H1 (cell line): ENCODE measurements around the gene COX6A2. TPM values are rescaled to one million over a fixed set of nuclear protein-coding genes. Genes with fewer than 3 reads are reported as not detected.

Experiments
- CTCF ChIA-PET: fragments of 300-600 bp; sonication (Branson Sonifier 250); formaldehyde crosslinking; loops from one replicate; lab custom pipeline; 2021; ENCODE audit not compliant: partially characterized antibody; lab: Charles Lee
- POLR2A ChIA-PET: fragments of 300-600 bp; sonication (Branson Sonifier 250); formaldehyde crosslinking; loops from one replicate; lab custom pipeline; 2021; ENCODE audit warnings: inconsistent platforms; ENCODE audit not compliant: partially characterized antibody; lab: Charles Lee
- DNase-seq, 2 experiments: peaks; one replicate each; pipeline versions ENCODE4 v3.0.0 to v3.0.0-alpha.2; 2010 to 2022; ENCODE audit warnings: low spot score in 2 of 2, low read depth in 1 of 2, mixed read lengths in 1 of 2
- FAIRE-seq: peaks from 2 replicates; lab custom pipeline; 2011; peaks lifted over from hg19 to GRCh38; lab: Jason Lieb, UNC
- H2AFZ ChIP-seq: 2 replicates; pipeline ENCODE4 v1.8.1; 2012; ENCODE audit warnings: low read length, inconsistent platforms
- H2AK5ac ChIP-seq: 2 replicates; pipeline ENCODE4 v1.6.1; 2013; ENCODE audit warnings: low read depth, low read length
- H2BK120ac ChIP-seq: replicated peaks from 2 replicates; pipeline ENCODE3; 2013; ENCODE audit warnings: low read depth, low read length, inconsistent platforms
- H2BK12ac ChIP-seq: 2 replicates; pipeline ENCODE4 v1.6.1; 2013; ENCODE audit warnings: low read depth, low read length
- H2BK15ac ChIP-seq: 2 replicates; pipeline ENCODE4 v1.6.1; 2013; ENCODE audit warnings: low read length
- H2BK20ac ChIP-seq: 2 replicates; pipeline ENCODE4 v1.6.1; 2013; ENCODE audit warnings: low read length
- H2BK5ac ChIP-seq: 2 replicates; pipeline ENCODE4 v1.6.1; 2013; ENCODE audit warnings: low read depth, low read length
- H3K14ac ChIP-seq: 2 replicates; pipeline ENCODE4 v1.6.1; 2013; ENCODE audit warnings: inconsistent platforms; ENCODE audit not compliant: insufficient read length
- H3K18ac ChIP-seq: 2 replicates; pipeline ENCODE4 v1.6.1; 2013; ENCODE audit warnings: low read length; ENCODE audit errors: extremely low read depth
- H3K23ac ChIP-seq: 2 replicates; pipeline ENCODE4 v1.6.1; 2013; ENCODE audit warnings: inconsistent platforms; ENCODE audit not compliant: insufficient read length
- H3K23me2 ChIP-seq: 2 replicates; pipeline ENCODE4 v1.6.1; 2013; ENCODE audit warnings: low read depth, low read length
- H3K27ac ChIP-seq: 2 replicates; pipeline ENCODE4 v1.6.1; 2011; ENCODE audit warnings: low read depth, low read length, inconsistent platforms
- H3K27me3 ChIP-seq, 4 experiments: replicated peaks in 1 of 4; 1 replicate in 1 of 4; 2 replicates in 3 of 4; pipeline versions ENCODE4 v1.6.1 to v1.8.1; 2011 to 2013; ENCODE audit warnings: low read length in 3 of 4, mild to moderate bottlenecking in 3 of 4, inconsistent platforms in 2 of 4, mixed read lengths in 2 of 4, moderate library complexity in 1 of 4; ENCODE audit not compliant: control insufficient read depth in 3 of 4, insufficient read depth in 3 of 4; ENCODE audit errors: extremely low read depth in 1 of 4
- H3K36me3 ChIP-seq, 4 experiments: 2 replicates each; pipeline versions ENCODE4 v1.6.1 to v1.8.1; 2011 to 2013; ENCODE audit warnings: mild to moderate bottlenecking in 4 of 4, low read length in 3 of 4, moderate library complexity in 2 of 4, control low read depth in 1 of 4, inconsistent platforms in 1 of 4; ENCODE audit not compliant: insufficient read depth in 4 of 4, control insufficient read depth in 2 of 4
- H3K4ac ChIP-seq: replicated peaks from 2 replicates; pipeline ENCODE3; 2013; ENCODE audit warnings: low read length, low read depth, mixed read lengths, inconsistent platforms; ENCODE audit not compliant: insufficient read length
- H3K4me1 ChIP-seq, 4 experiments: replicated peaks in 1 of 4; 1 replicate in 1 of 4; 2 replicates in 3 of 4; pipeline versions ENCODE4 v1.6.1 to v1.8.1; 2011 to 2013; ENCODE audit warnings: low read length in 3 of 4, inconsistent platforms in 2 of 4, mixed read lengths in 1 of 4; ENCODE audit not compliant: insufficient read depth in 4 of 4, control insufficient read depth in 3 of 4
- H3K4me2 ChIP-seq, 2 experiments: 2 replicates each; pipeline versions ENCODE4 v1.6.1 to v1.8.1; 2011 to 2013; ENCODE audit warnings: low read depth in 2 of 2, low read length in 2 of 2, control low read depth in 1 of 2, inconsistent platforms in 1 of 2, mild to moderate bottlenecking in 1 of 2; ENCODE audit not compliant: insufficient read depth in 1 of 2
- H3K4me3 ChIP-seq, 4 experiments: fragments of 200-600, 300-600 bp in 1 of 4; sonication (generic), shearing (Covaris generic), sonication (Bioruptor Twin) in 1 of 4; 2 replicates each; pipeline versions ENCODE4 v1.5.1 to v1.8.1; 2011 to 2016; ENCODE audit warnings: low read length in 4 of 4, low read depth in 3 of 4, control low read depth in 2 of 4, inconsistent platforms in 2 of 4, mild to moderate bottlenecking in 2 of 4, mixed read lengths in 1 of 4, moderate library complexity in 1 of 4; ENCODE audit not compliant: insufficient read depth in 2 of 4; ENCODE audit errors: extremely low read depth in 1 of 4
- H3K56ac ChIP-seq: replicated peaks from 2 replicates; pipeline ENCODE3; 2013; ENCODE audit warnings: low read depth, mild to moderate bottlenecking, mixed read lengths, low read length, inconsistent platforms; ENCODE audit not compliant: insufficient read length
- H3K79me1 ChIP-seq: 2 replicates; pipeline ENCODE4 v1.6.1; 2013; ENCODE audit warnings: low read depth, low read length, control low read depth
- H3K79me2 ChIP-seq, 2 experiments: 2 replicates each; pipeline versions ENCODE4 v1.6.1 to v1.8.1; 2012 to 2013; ENCODE audit warnings: low read length in 2 of 2, mild to moderate bottlenecking in 2 of 2, inconsistent platforms in 1 of 2; ENCODE audit not compliant: insufficient read depth in 2 of 2, control insufficient read depth in 1 of 2
- H3K9ac ChIP-seq, 4 experiments: replicated peaks in 1 of 4; 1 replicate in 1 of 4; 2 replicates in 3 of 4; pipeline versions ENCODE4 v1.6.1 to v1.8.1; 2011 to 2013; ENCODE audit warnings: low read depth in 3 of 4, low read length in 3 of 4, control low read depth in 2 of 4, mild to moderate bottlenecking in 2 of 4, moderate library complexity in 2 of 4, inconsistent platforms in 1 of 4; ENCODE audit errors: extremely low read depth in 1 of 4
- H3K9me3 ChIP-seq, 2 experiments: 2 replicates each; pipeline versions ENCODE4 v1.6.1 to v1.8.1; 2012 to 2013; ENCODE audit warnings: mild to moderate bottlenecking in 2 of 2, moderate library complexity in 2 of 2, control low read depth in 1 of 2, inconsistent platforms in 1 of 2, low read depth in 1 of 2, low read length in 1 of 2, mixed read lengths in 1 of 2; ENCODE audit not compliant: insufficient read depth in 2 of 2
- H4K20me1 ChIP-seq, 2 experiments: replicated peaks in 1 of 2; 2 replicates each; pipeline versions ENCODE3 to v1.8.1; 2011 to 2013; ENCODE audit warnings: inconsistent platforms in 2 of 2, low read length in 2 of 2, mild to moderate bottlenecking in 1 of 2; ENCODE audit not compliant: insufficient read depth in 2 of 2, control insufficient read depth in 1 of 2
- H4K5ac ChIP-seq: 2 replicates; pipeline ENCODE4 v1.6.1; 2013; ENCODE audit warnings: low read length, low read depth, mixed read lengths, inconsistent platforms; ENCODE audit not compliant: insufficient read length
- H4K8ac ChIP-seq: 2 replicates; pipeline ENCODE4 v1.8.0; 2013; ENCODE audit warnings: mild to moderate bottlenecking, moderate library complexity, low read length, inconsistent platforms; ENCODE audit not compliant: insufficient read depth; ENCODE audit errors: extremely low read depth
- H4K91ac ChIP-seq: replicated peaks from 2 replicates; pipeline ENCODE3; 2013; ENCODE audit warnings: low read length, mixed read lengths, inconsistent platforms; ENCODE audit not compliant: insufficient read length
- ASH2L ChIP-seq: fragments of 200-600, 300-600 bp; sonication (generic); IDR thresholded peaks from one replicate; pipeline ENCODE4 v1.7.1; 2017; ENCODE audit warnings: low read length
- BACH1 ChIP-seq: IDR thresholded peaks from 2 replicates; pipeline ENCODE4 v1.6.1; 2012; ENCODE audit warnings: low read length, improper control_type of control experiment
- BRCA1 ChIP-seq: IDR thresholded peaks from 2 replicates; pipeline ENCODE4 v1.6.1; 2012; ENCODE audit warnings: low read depth, low read length, improper control_type of control experiment
- CREB1 ChIP-seq: IDR thresholded peaks from 2 replicates; pipeline ENCODE4 v1.6.1; 2012; ENCODE audit warnings: inconsistent platforms
- GABPA ChIP-seq: IDR thresholded peaks from 2 replicates; pipeline ENCODE4 v1.6.1; 2011; ENCODE audit warnings: mild to moderate bottlenecking, low read length, moderate library complexity, borderline replicate concordance; ENCODE audit not compliant: insufficient read depth
- JUND ChIP-seq: IDR thresholded peaks from 2 replicates; pipeline ENCODE4 v1.6.1; 2011; ENCODE audit warnings: mild to moderate bottlenecking, improper control_type of control experiment, low read length
- KDM4A ChIP-seq: IDR thresholded peaks from one replicate; pipeline ENCODE4 v1.7.1; 2012; ENCODE audit warnings: low read depth, mild to moderate bottlenecking, moderate library complexity, low read length, inconsistent platforms; ENCODE audit not compliant: severe bottlenecking
- POLR2A ChIP-seq, 2 experiments: IDR thresholded peaks; 1 replicate in 1 of 2; 2 replicates in 1 of 2; pipeline ENCODE4 v1.6.1; 2011; ENCODE audit warnings: low read depth in 2 of 2, low read length in 2 of 2, mild to moderate bottlenecking in 2 of 2; ENCODE audit errors: control extremely low read depth in 1 of 2
- POLR2AphosphoS5 ChIP-seq: IDR thresholded peaks from 2 replicates; pipeline ENCODE4 v1.6.1; 2011; ENCODE audit warnings: low read depth, low read length
- RFX5 ChIP-seq: IDR thresholded peaks from 2 replicates; pipeline ENCODE4 v1.6.1; 2011; ENCODE audit warnings: low read depth, low read length, improper control_type of control experiment, borderline replicate concordance
- SRF ChIP-seq: IDR thresholded peaks from 2 replicates; pipeline ENCODE4 v1.6.1; 2011; ENCODE audit warnings: mild to moderate bottlenecking, low read depth, low read length, moderate library complexity
- TAF7 ChIP-seq: optimal IDR thresholded peaks from 2 replicates; pipeline ENCODE3; 2011; ENCODE audit warnings: low read depth, mild to moderate bottlenecking, inconsistent platforms, low read length, moderate library complexity, borderline replicate concordance
- YY1 ChIP-seq: IDR thresholded peaks from 2 replicates; pipeline ENCODE4 v1.6.1; 2011; ENCODE audit warnings: low read depth, mild to moderate bottlenecking, low read length
- WGBS, 2 experiments: shearing (Covaris generic) in 1 of 2; methylation state at CpG; one replicate each; pipeline versions ENCODE4 v1.1.6 to v1.1.7; 2013 to 2015; ENCODE audit warnings: low lambda C conversion rate in 2 of 2, mixed read lengths in 2 of 2, inconsistent platforms in 1 of 2, low coverage in 1 of 2, missing lambda C conversion rate in 1 of 2; ENCODE audit not compliant: insufficient replicate concordance in 2 of 2, insufficient coverage in 1 of 2, insufficient read length in 1 of 2; ENCODE audit errors: extremely low coverage in 1 of 2, missing lambda C conversion rate in 1 of 2; 5-methylcytosine and 5-hydroxymethylcytosine counted together
- polyA plus RNA-seq, 7 experiments: library from polyadenylated mRNA; depleted of rRNA in 3 of 7; stranded (reverse) in 5 of 7; unstranded in 2 of 7; fragments of >200 nt in 5 of 7; fragments of 200-250 nt in 2 of 7; gene quantifications; 1 replicate in 5 of 7; 2 replicates in 1 of 7; 4 replicates in 1 of 7; pipeline versions ENCODE4 v1.2.1 to v1.2.3, GENCODE V29; 2011 to 2013; ENCODE audit warnings: missing spikeins in 2 of 7, mixed read lengths in 2 of 7
- total RNA-seq: library from RNA; stranded (reverse); fragmentation: NEBNext Ultra II Directional; extraction: Animal tissue kit (Norgen Biotek cat#: 25700); gene quantifications from 2 replicates; pipeline ENCODE4 v1.2.1, GENCODE V29; 2021

COX6A2 gene
- total and polyA plus RNA-seq, 2 of the 8 experiments (the other 6 are each of a cell fraction or from before 2014, with no cell fraction given), result 0.79 TPM; not detected in 1

DNA sequence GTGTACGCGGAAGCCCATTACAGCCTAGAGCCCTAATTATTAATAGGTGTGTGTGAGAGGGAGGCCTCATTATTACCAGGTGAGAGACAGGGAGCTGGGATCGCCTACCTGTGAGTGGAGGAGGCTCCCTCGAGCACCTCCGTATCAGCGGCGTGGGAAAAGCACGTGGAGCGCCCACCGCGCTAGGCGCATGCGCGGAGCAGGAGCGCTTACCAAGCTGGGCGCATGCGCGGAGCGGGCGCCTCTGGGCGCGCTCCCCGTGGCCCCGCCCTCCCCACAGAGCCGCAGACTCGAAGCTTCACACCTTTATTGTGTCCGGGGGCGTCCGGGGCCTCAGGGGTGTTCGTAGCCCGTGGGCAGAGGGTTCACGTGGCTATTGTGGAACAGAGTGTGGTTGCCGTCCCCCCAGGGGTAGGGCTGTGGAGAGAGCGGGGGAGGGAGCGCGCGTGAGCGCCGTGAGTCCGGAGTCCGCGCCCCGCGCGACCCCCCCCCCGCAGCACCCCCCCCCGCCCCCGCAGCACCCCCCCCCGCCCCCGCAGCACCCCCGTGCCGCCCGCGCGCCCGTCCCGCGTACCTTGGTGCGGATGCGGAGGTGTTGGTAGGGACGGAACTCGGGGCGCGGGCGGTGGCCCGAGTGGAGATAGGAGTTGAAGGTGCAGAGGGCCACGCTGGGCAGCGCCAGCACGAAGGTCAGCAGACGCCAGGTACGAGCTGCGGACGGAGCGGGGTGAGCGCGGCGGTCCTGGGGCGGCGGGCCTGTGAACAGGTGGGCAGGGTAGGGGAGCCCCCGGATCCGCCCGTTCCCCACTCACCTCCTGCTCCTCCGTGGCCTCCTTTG, 500 bp downstream of the COX6A2 start:
- Histone ChIP-seq H2AK5ac (no peak overlapping the region), H2BK12ac (peak overlapping the region; percentile 27; the same call in 1 of the 2 replicates), H3K4me1 (no peaks in the 10 kb centered on the region; a peak in 2 of 7 replicates), H3K4ac (no peak overlapping the region), H3K79me1 (no peaks in the 10 kb centered on the region), H2BK5ac (no peak overlapping the region), H3K4me3 (peak overlapping the region in 3 of 4 experiments; percentile 2 to 50 (median 15); a peak in 5 of 8 replicates), H3K9ac (no peak overlapping the region), H3K27me3 (peaks cover 5 to 25% (median 24%) of the 10 kb centered on the region in 4 experiments), H3K23me2 (peaks cover 2% of the 10 kb centered on the region; the same call in 1 of the 2 replicates), H2BK20ac (no peak overlapping the region), H4K91ac (no peak overlapping the region), H3K4me2 (peak overlapping the region; percentile 54 to 57), H3K36me3 (no peaks in the 10 kb centered on the region), H3K79me2 (no peaks in the 10 kb centered on the region), H4K8ac (peak overlapping the region; percentile 81; the same call in 1 of the 2 replicates), H4K20me1 (no peaks in the 10 kb centered on the region), H3K9me3 (peaks cover 5 to 6% of the 10 kb centered on the region in 2 experiments), H2BK15ac (no peak overlapping the region), H3K18ac (no peak overlapping the region; the same call in 1 of the 2 replicates), H3K56ac (no peak overlapping the region), H4K5ac (no peak overlapping the region), H2BK120ac (no peak overlapping the region), H3K27ac (no peak overlapping the region), H2AFZ (peak overlapping the region; percentile 7; the same call in 1 of the 2 replicates), H3K23ac (no peak overlapping the region), H3K14ac (no peak overlapping the region)
- WGBS, 2 experiments, result 60% methylated on average over 21 of the region's 83 CpGs; no CpG with 5 or more reads in 1 of the 2 experiments
- POLR2A ChIA-PET, result interaction anchor here (2.1 to 2.5 kb wide), 2 partner anchors 31 to 248 kb away, joined by 5 to 10 read pairs; partner anchors contain the start of gene FUS
- DNase-seq (peak in 1 of 2 experiments; percentile 61), FAIRE-seq (no peak)
- CTCF ChIA-PET, result interaction anchor here (0.9 to 5.8 kb wide), 6 partner anchors 9 to 312 kb away, joined by 3 to 36 read pairs (median 4); partner anchors contain the start of gene ZNF843
- TF ChIP-seq POLR2A (IDR thresholded peaks at IDR 0.05; ENCODE audit: control extremely low read depth in 1 of 2, low read depth in 2 of 2, low read length in 2 of 2), result no peak
- no peak for TF ChIP-seq POLR2AphosphoS5
- TF ChIP-seq KDM4A, result peak; percentile 86
- no peak for TF ChIP-seq RFX5
- no peak for TF ChIP-seq TAF7
- no peak for TF ChIP-seq ASH2L
- TF ChIP-seq GABPA, result no peak
- no peak for TF ChIP-seq YY1
- TF ChIP-seq CREB1, result no peak
- no peak for TF ChIP-seq JUND
- no peak for TF ChIP-seq BRCA1
- TF ChIP-seq BACH1, result no peak
- no peak for TF ChIP-seq SRF
